Vagina (tissue), 2 donors: ENCODE results near the gene FGFR3. TPM values are rescaled to one million over a fixed set of nuclear protein-coding genes. Genes with fewer than 3 reads are reported as not detected.

ENCODE experiments used
- DNase-seq, 2 donors: peaks; one replicate each; pipeline ENCODE4 v3.0.0-alpha.2; 2017; ENCODE audit errors: extremely low spot score in 2 of 2
- H3K27ac ChIP-seq: fragments of 200-600 bp; sonication (generic); one replicate; pipeline ENCODE4 v1.5.1; 2019
- H3K27me3 ChIP-seq: fragments of 200-600 bp; sonication (generic); one replicate; pipeline ENCODE4 v1.5.1; 2019
- H3K36me3 ChIP-seq, 2 donors: fragments of 200-600 bp; sonication (generic); one replicate each; pipeline ENCODE4 v1.5.1; 2017 to 2019
- H3K4me1 ChIP-seq: fragments of 200-600 bp; sonication (generic); one replicate; pipeline ENCODE4 v1.5.1; 2019
- H3K4me3 ChIP-seq, 2 donors: fragments of 200-600 bp; sonication (generic); 1 replicate in 1 of 2; 2 replicates in 1 of 2; pipeline ENCODE4 v1.5.1; 2016 to 2019
- H3K9me3 ChIP-seq: fragments of 200-600 bp; sonication (generic); one replicate; pipeline ENCODE4 v1.5.1; 2019
- POLR2A ChIP-seq, 2 donors: fragments of 450-650 bp; IDR thresholded peaks; one replicate each; pipeline ENCODE4 v1.6.1; 2017; ENCODE audit warnings: antibody characterized with exemption in 2 of 2, mild to moderate bottlenecking in 2 of 2, moderate library complexity in 2 of 2
- POLR2AphosphoS5 ChIP-seq, 2 donors: sonication (generic); formaldehyde crosslinking; IDR thresholded peaks; one replicate each; pipeline ENCODE4 v1.9.0; 2017; ENCODE audit warnings: antibody characterized with exemption in 2 of 2, mild to moderate bottlenecking in 2 of 2, low read depth in 1 of 2; ENCODE audit not compliant: insufficient read depth in 1 of 2
- intact Hi-C: fragments of 100-400 bp; cut with DNase I; formaldehyde crosslinking; loops from one replicate; pipeline ENCODE4 v1.15.1; 2023
- total RNA-seq: library from RNA; depleted of rRNA; stranded (reverse); fragments of >200 nt; gene quantifications from one replicate; pipeline ENCODE4 v1.2.3, GENCODE V29; 2016
- TF ChIP-seq, protein P1 (sequence below), 3 experiments: fragments of 450-650 bp in 2 of 3; fragments of 200-600 bp in 1 of 3; sonication (generic) in 1 of 3; IDR thresholded peaks; one replicate each; pipeline ENCODE4 v1.5.1; 2017 to 2019; ENCODE audit warnings: antibody characterized with exemption in 3 of 3, mild to moderate bottlenecking in 2 of 3, moderate library complexity in 2 of 3

The FGFR3 gene
- total RNA-seq, 1 donor from 2014 or later, result 96.5 TPM

- intact Hi-C loops, result loop anchor here (5.0 kb wide), 1 partner anchor 59 kb away; no protein-coding TSS in a partner anchor
- no peak overlapping the region for H3K27ac ChIP-seq
- H3K4me3 ChIP-seq, result no peak overlapping the region
- no peaks in the 10 kb centered on the region for H3K27me3 ChIP-seq
- peaks cover 7% of the 10 kb centered on the region for H3K4me1 ChIP-seq
- no peaks in the 10 kb centered on the region for H3K9me3 ChIP-seq
- TF ChIP-seq, protein P1, sequence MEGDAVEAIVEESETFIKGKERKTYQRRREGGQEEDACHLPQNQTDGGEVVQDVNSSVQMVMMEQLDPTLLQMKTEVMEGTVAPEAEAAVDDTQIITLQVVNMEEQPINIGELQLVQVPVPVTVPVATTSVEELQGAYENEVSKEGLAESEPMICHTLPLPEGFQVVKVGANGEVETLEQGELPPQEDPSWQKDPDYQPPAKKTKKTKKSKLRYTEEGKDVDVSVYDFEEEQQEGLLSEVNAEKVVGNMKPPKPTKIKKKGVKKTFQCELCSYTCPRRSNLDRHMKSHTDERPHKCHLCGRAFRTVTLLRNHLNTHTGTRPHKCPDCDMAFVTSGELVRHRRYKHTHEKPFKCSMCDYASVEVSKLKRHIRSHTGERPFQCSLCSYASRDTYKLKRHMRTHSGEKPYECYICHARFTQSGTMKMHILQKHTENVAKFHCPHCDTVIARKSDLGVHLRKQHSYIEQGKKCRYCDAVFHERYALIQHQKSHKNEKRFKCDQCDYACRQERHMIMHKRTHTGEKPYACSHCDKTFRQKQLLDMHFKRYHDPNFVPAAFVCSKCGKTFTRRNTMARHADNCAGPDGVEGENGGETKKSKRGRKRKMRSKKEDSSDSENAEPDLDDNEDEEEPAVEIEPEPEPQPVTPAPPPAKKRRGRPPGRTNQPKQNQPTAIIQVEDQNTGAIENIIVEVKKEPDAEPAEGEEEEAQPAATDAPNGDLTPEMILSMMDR (IDR thresholded peaks at IDR 0.05), result no peak
- TF ChIP-seq POLR2AphosphoS5 (IDR thresholded peaks at IDR 0.05; ENCODE audit: insufficient read depth in 1 of 2, low read depth in 1 of 2) (no peak), POLR2A (IDR thresholded peaks at IDR 0.05) (no peak)
- H3K36me3 ChIP-seq, result peaks cover 0 to 4% of the 10 kb centered on the region in 2 donors
- no peak for DNase-seq
Observed at GRCh38 chr4:1806596-1807331, 13.7 kb downstream of the FGFR3 start.

DNA sequence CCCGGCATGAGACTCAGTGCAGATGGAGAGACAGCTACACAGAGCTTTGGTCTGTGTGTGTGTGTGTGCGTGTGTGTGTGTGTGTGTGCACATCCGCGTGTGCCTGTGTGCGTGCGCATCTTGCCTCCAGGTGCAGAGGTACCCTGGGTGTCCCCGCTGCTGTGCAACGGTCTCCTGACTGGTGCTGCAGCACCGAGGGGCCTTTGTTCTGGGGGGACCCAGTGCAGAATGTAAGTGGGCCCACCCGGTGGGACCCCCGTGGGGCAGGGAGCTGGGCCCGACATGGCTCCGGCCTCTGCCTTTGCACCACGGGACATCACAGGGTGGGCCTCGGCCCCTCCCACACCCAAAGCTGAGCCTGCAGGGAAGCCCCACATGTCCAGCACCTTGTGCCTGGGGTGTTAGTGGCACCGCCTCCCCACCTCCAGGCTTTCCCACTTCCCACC, 14.3 kb downstream of the FGFR3 start:
- TF ChIP-seq POLR2AphosphoS5 (IDR thresholded peaks at IDR 0.05; ENCODE audit: insufficient read depth in 1 of 2, low read depth in 1 of 2), result no peak
- TF ChIP-seq, protein P1 (IDR thresholded peaks at IDR 0.05), result no peak
- TF ChIP-seq POLR2A (IDR thresholded peaks at IDR 0.05), result no peak
- no peak for DNase-seq
- peaks cover 7% of the 10 kb centered on the region for H3K4me1 ChIP-seq
- peaks cover 0 to 4% of the 10 kb centered on the region in 2 donors for H3K36me3 ChIP-seq
- no peaks in the 10 kb centered on the region for H3K9me3 ChIP-seq
- no peaks in the 10 kb centered on the region for H3K27me3 ChIP-seq
- H3K27ac ChIP-seq, result no peak overlapping the region
- H3K4me3 ChIP-seq, result no peak overlapping the region
- intact Hi-C loops, result loop anchor here (5.0 kb wide), 1 partner anchor 60 kb away; no protein-coding TSS in a partner anchor

DNA sequence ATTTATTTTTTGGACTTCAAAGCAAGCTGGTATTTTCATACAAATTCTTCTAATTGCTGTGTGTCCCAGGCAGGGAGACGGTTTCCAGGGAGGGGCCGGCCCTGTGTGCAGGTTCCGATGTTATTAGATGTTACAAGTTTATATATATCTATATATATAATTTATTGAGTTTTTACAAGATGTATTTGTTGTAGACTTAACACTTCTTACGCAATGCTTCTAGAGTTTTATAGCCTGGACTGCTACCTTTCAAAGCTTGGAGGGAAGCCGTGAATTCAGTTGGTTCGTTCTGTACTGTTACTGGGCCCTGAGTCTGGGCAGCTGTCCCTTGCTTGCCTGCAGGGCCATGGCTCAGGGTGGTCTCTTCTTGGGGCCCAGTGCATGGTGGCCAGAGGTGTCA, 15.3 kb downstream of the FGFR3 start:
- Histone ChIP-seq H3K4me1 (peaks cover 7% of the 10 kb centered on the region), H3K27ac (no peak overlapping the region), H3K9me3 (no peaks in the 10 kb centered on the region), H3K36me3 (peaks cover 0 to 7% of the 10 kb centered on the region in 2 donors), H3K4me3 (no peak overlapping the region), H3K27me3 (no peaks in the 10 kb centered on the region)
- no peak for TF ChIP-seq POLR2A (IDR thresholded peaks at IDR 0.05)
- TF ChIP-seq, protein P1 (IDR thresholded peaks at IDR 0.05), result no peak
- no peak for TF ChIP-seq POLR2AphosphoS5 (IDR thresholded peaks at IDR 0.05; ENCODE audit: insufficient read depth in 1 of 2, low read depth in 1 of 2)
- DNase-seq, result no peak
- intact Hi-C loops, result loop anchor here (5.0 kb wide), 1 partner anchor 61 kb away; no protein-coding TSS in a partner anchor

DNA sequence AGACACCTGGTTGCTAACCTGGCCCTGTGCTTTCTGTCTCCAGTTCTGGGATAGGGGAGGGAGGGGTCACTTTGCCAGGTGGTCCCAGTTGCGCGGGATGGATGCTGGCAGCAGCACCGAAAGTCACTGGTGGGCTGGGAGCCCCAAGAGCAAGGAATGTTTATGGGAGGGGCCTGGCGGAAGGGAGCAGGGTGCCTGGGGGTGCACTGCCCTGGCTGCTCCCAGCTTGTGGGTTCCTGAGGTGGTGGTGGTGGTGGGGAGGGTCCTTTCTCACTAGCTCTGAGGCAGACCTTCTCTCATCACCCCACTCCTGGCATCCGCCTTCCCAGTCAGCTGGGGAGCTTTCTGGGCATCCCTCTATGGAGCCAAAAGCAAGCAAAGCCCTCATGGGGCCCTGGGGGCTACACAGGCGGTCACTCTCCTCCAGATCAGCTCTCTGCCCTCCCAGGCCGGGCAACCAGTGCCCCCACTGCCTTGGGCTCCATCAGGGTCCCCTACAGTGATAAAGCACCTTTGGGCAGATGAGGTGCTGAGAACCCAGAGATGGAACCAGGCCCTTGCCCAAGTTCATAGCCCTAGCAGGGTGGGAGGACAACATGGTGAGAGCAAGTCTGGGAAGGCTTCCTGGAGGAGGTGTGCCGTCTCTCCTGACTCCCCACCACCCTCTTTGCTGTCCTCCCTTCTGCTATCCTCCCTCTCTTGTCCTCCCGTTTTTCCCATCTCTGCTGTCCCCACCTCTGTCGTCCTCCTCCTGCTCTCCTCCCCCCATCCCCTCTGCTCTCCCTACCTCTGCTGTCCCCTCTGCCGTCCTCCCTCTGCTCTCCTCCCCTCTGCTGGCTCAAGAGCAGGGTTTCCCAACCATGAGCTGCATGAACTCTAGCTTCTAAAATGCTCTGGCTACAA, 16.0 kb downstream of the FGFR3 start:
- Histone ChIP-seq H3K27ac (no peak overlapping the region), H3K4me1 (peaks cover 7% of the 10 kb centered on the region), H3K9me3 (no peaks in the 10 kb centered on the region), H3K27me3 (no peaks in the 10 kb centered on the region), H3K4me3 (no peak overlapping the region), H3K36me3 (peaks cover 0 to 11% of the 10 kb centered on the region in 2 donors)
- intact Hi-C loops, result loop anchor here (5.0 kb wide), 1 partner anchor 62 kb away; no protein-coding TSS in a partner anchor
- TF ChIP-seq POLR2AphosphoS5 (IDR thresholded peaks at IDR 0.05; ENCODE audit: insufficient read depth in 1 of 2, low read depth in 1 of 2) (no peak), POLR2A (IDR thresholded peaks at IDR 0.05) (no peak)
- TF ChIP-seq, protein P1 (IDR thresholded peaks at IDR 0.05), result no peak
- no peak for DNase-seq
